GM10266 (cell line): Measurements from ENCODE around the gene EEPD1.
"Not testable (repeated sequence)": the region's sequence is repeated elsewhere in the genome, so short reads cannot be mapped to it uniquely, and the experiment has no call there.

Source experiments
- DNase-seq: peaks from one replicate; pipeline ENCODE4 v3.0.0; 2012; ENCODE audit errors: extremely low spot score
- TF ChIP-seq, protein P1 (sequence below): IDR thresholded peaks from 2 replicates; pipeline ENCODE4 v1.5.1; 2012; ENCODE audit warnings: mild to moderate bottlenecking, low read depth; ENCODE audit not compliant: control insufficient read depth, insufficient read depth; ENCODE audit errors: missing control alignments

The EEPD1 gene

DNA sequence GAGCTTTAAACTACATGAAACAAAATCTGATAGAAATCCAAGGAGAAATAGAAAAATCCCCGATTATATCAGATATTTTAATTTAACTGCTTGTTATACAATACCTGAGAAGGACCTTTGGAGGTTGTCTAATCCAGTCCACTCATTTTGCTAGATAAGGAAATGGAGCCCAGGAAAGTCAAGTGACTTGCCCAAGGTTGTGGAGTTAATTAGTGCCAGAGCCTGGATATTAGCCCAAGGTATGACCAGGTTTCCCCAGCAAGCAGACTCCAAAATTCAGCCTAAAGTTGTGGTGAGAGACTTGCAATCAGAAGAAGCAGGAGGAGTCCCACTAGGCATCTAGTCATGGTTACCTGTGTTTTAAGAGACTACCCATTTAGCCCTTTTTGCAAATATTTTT lies 11.7 kb upstream of the EEPD1 start:
- no peak for DNase-seq
- TF ChIP-seq, protein P1, sequence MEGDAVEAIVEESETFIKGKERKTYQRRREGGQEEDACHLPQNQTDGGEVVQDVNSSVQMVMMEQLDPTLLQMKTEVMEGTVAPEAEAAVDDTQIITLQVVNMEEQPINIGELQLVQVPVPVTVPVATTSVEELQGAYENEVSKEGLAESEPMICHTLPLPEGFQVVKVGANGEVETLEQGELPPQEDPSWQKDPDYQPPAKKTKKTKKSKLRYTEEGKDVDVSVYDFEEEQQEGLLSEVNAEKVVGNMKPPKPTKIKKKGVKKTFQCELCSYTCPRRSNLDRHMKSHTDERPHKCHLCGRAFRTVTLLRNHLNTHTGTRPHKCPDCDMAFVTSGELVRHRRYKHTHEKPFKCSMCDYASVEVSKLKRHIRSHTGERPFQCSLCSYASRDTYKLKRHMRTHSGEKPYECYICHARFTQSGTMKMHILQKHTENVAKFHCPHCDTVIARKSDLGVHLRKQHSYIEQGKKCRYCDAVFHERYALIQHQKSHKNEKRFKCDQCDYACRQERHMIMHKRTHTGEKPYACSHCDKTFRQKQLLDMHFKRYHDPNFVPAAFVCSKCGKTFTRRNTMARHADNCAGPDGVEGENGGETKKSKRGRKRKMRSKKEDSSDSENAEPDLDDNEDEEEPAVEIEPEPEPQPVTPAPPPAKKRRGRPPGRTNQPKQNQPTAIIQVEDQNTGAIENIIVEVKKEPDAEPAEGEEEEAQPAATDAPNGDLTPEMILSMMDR, result no peak

DNA sequence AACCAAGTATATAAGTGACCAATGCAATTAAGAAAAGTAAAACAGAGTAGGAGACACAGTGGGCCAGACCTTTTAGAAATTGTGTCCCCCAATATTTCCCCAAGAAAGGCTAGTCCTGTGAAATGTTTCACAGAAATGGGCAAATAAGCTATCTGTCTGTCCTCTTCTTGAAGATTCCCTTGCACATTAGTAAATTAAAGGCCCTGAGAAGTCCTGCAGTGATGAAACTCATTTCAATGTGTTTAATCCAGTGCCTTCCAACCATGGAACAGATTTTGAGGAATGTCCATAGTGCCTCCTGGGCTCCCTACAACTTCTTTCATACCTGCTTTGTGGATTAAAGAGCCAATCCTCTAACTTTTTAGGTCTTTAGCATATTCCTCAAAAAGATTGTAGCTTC lies 11.2 kb upstream of the EEPD1 start:
- DNase-seq, result no peak
- TF ChIP-seq, protein P1, result no peak

DNA sequence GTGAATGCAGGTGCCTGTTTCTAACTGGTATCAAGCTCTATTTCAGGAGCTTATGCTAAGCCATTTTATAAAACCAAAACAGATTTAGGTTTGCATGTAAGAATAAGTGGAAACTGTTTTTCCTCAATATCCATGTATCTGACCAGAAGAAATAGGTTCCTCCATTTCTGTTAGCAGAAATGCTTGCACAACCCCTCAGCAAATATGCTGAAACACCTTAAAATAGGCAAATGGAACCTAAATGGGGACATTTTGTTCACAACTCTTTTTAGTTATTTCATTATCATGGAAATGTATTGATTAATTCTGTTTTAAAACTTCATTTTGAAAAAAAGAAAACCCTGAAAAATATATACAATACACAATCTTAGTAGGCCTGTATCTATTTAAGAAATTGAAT lies 8.9 kb upstream of the EEPD1 start:
- DNase-seq, result no peak
- TF ChIP-seq, protein P1, result no peak

DNA sequence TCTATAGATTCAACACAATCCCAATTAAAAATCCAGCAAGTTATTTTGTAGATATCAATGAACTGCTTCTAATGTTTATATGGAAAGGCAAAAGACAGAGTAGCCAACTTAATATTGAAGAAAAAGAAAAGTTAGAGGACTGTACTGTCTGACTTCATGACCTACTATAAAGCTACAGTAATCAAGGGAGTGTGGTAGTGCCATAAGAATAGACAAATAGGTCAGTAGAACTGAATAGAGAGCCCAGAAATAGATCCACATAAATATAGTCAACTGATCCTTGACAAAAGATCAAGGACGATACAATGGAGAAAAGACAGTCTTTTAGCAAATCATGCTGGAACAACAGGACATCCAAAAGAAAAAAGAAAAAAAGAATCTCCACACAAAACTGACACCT lies 7.4 kb upstream of the EEPD1 start:
- TF ChIP-seq, protein P1, result no peak

DNA sequence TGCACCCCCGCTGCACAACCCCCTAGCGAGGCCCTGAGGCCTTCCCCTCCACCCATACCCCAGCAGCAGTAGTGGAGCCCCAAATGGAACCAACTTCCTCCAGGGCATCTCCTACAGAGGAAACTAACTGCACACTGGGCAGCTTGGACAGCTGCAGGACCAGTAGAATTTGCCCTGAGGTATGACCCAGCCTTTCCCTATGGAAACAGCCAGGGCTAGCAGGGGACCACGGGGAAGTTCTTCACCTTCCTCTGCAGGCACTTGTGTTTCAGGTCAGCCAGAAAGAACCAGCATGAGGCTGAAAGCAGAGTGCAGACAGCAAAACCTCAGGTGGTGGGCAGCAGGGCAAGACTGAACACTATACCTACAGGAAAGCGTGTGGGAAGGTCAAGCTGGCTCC lies 5.7 kb upstream of the EEPD1 start:
- no peak for DNase-seq
- TF ChIP-seq, protein P1, result no peak

More for the DNA sequence above, 7.4 kb upstream of the EEPD1 start:
- DNase-seq, result no peak

DNA sequence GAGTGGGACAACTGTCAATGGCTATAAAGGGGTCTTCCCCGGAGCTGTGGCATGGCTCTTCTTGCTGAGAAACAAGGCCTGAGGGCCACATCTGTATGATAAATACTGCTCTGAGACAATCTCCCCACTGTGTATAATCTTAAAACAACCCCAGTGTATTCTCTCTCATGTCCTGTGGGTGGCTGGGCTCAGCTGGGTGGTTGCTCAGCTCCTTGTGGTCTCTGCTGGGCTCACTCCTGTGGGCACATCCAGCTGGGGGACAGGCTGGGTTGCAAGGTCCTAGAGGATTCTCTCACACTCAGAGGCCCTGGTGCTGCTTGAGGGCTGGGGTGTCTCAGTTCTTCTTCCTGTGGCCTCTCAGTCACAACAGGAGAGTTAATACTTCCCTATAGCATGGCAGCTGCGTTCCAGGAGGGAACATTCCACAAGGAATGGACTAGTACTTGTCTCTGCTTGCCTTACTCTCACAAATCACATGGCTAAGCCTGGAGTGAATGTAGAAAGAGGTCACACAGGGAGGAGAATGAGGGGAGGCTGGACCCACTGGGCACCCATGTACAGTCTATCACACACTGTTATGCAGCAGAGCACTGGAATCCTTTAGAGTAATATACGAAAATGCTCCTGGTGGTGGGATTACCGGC lies 4.5 kb upstream of the EEPD1 start:
- TF ChIP-seq, protein P1, result no peak
- no peak for DNase-seq

DNA sequence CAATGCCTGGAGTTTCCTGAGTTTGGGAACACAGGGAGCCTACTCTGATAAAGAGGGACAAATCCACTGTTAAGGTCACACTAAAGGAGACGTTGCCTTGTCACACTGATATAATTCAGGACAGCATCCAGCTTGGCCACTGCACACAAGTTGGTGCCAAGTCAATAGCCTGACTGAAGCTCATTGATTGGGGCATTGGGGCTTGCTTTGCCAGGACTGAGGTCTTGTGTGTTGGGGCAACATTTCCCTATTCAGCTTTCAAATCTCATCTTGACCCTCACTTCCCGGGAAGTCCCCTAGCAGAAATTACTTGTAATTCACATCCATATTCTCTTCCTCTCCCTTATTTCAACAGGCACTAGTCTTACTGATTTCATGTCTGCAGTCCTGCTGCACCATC lies 3.8 kb upstream of the EEPD1 start:
- DNase-seq, result not testable (repeated sequence)
